ENCODE measurements around the gene FAM72C. TPM values are rescaled to one million over a fixed set of nuclear protein-coding genes. Genes with fewer than 3 reads are reported as not detected.
"Not testable (repeated sequence)": the region's sequence is repeated elsewhere in the genome, so short reads cannot be mapped to it uniquely, and the experiment has no call there.

FAM72C gene
- total RNA-seq, 2 donors from 2014 or later = 0.12 to 0.33 TPM

- not testable (repeated sequence) for DNase-seq (ENCODE audit: low spot score); H3K27ac ChIP-seq; H3K36me3 ChIP-seq; H3K4me1 ChIP-seq; H3K27me3 ChIP-seq; H3K4me3 ChIP-seq; H3K9me3 ChIP-seq
These were observed 21.6 kb upstream of the FAM72C start for GRCh38 chr1:143993301-143993907.

GRCh38 chr1:143990699-143991098, 18.9 kb upstream of the FAM72C start:
- not testable (repeated sequence) for H3K27me3 ChIP-seq; H3K9me3 ChIP-seq; H3K27ac ChIP-seq; H3K36me3 ChIP-seq; H3K4me1 ChIP-seq; DNase-seq (ENCODE audit: low spot score); H3K4me3 ChIP-seq

- H3K9me3 ChIP-seq; H3K4me3 ChIP-seq; DNase-seq (ENCODE audit: low spot score); H3K27me3 ChIP-seq; H3K27ac ChIP-seq; H3K4me1 ChIP-seq; H3K36me3 ChIP-seq: not testable (repeated sequence)
These were observed 17.9 kb upstream of the FAM72C start for GRCh38 chr1:143989719-143990118.

GRCh38 chr1:143989427-143989712, 17.6 kb upstream of the FAM72C start:
- H3K4me1 ChIP-seq; H3K27ac ChIP-seq; H3K27me3 ChIP-seq; H3K4me3 ChIP-seq; H3K36me3 ChIP-seq; DNase-seq (ENCODE audit: low spot score); H3K9me3 ChIP-seq: not testable (repeated sequence)

GRCh38 chr1:143988602-143989426, 17.0 kb upstream of the FAM72C start:
- H3K27ac ChIP-seq; H3K27me3 ChIP-seq; H3K4me1 ChIP-seq; H3K4me3 ChIP-seq; H3K36me3 ChIP-seq; DNase-seq (ENCODE audit: low spot score); H3K9me3 ChIP-seq: not testable (repeated sequence)

GRCh38 chr1:143987868-143988267, 16.1 kb upstream of the FAM72C start:
- H3K4me1 ChIP-seq; H3K27ac ChIP-seq; H3K9me3 ChIP-seq; DNase-seq (ENCODE audit: low spot score); H3K4me3 ChIP-seq; H3K27me3 ChIP-seq; H3K36me3 ChIP-seq: not testable (repeated sequence)

- not testable (repeated sequence) for H3K9me3 ChIP-seq; H3K27ac ChIP-seq; H3K36me3 ChIP-seq; DNase-seq (ENCODE audit: low spot score); H3K4me1 ChIP-seq; H3K4me3 ChIP-seq; H3K27me3 ChIP-seq
These were observed 13.1 kb upstream of the FAM72C start for GRCh38 chr1:143984721-143985473.

- DNase-seq (ENCODE audit: low spot score); H3K9me3 ChIP-seq; H3K4me1 ChIP-seq; H3K36me3 ChIP-seq; H3K27ac ChIP-seq; H3K27me3 ChIP-seq: not testable (repeated sequence)
- H3K4me3 ChIP-seq = peak overlapping the region; percentile 19 to 37
These were observed 2.6 kb upstream of the FAM72C start for GRCh38 chr1:143974416-143974815.

GRCh38 chr1:143973876-143974414, 2.2 kb upstream of the FAM72C start:
- not testable (repeated sequence) for H3K27me3 ChIP-seq; H3K36me3 ChIP-seq; H3K4me1 ChIP-seq; H3K9me3 ChIP-seq; H3K27ac ChIP-seq; DNase-seq (ENCODE audit: low spot score)
- peak overlapping the region; percentile 28 to 37 for H3K4me3 ChIP-seq

GRCh38 chr1:143972753-143973326, 1.1 kb upstream of the FAM72C start:
- not testable (repeated sequence) for H3K9me3 ChIP-seq; H3K27ac ChIP-seq; H3K27me3 ChIP-seq; DNase-seq (ENCODE audit: low spot score); H3K4me1 ChIP-seq; H3K4me3 ChIP-seq; H3K36me3 ChIP-seq

- not testable (repeated sequence) for H3K4me1 ChIP-seq; H3K36me3 ChIP-seq; H3K4me3 ChIP-seq; DNase-seq (ENCODE audit: low spot score); H3K27me3 ChIP-seq; H3K27ac ChIP-seq; H3K9me3 ChIP-seq
These were observed 5.9 kb downstream of the FAM72C start for GRCh38 chr1:143965860-143966259.

- H3K9me3 ChIP-seq; H3K4me1 ChIP-seq; H3K27me3 ChIP-seq; DNase-seq (ENCODE audit: low spot score); H3K27ac ChIP-seq; H3K4me3 ChIP-seq; H3K36me3 ChIP-seq: not testable (repeated sequence)
These were observed 7.5 kb downstream of the FAM72C start for GRCh38 chr1:143964294-143964693.

GRCh38 chr1:143955930-143956329, 15.9 kb downstream of the FAM72C start:
- not testable (repeated sequence) for H3K36me3 ChIP-seq; H3K9me3 ChIP-seq; DNase-seq (ENCODE audit: low spot score); H3K27me3 ChIP-seq; H3K27ac ChIP-seq; H3K4me1 ChIP-seq; H3K4me3 ChIP-seq

GRCh38 chr1:143952913-143953312, 18.9 kb downstream of the FAM72C start:
- not testable (repeated sequence) for H3K36me3 ChIP-seq; H3K4me1 ChIP-seq; H3K9me3 ChIP-seq; H3K4me3 ChIP-seq; DNase-seq (ENCODE audit: low spot score); H3K27ac ChIP-seq; H3K27me3 ChIP-seq
